D721Med (cell line): ENCODE measurements around the gene POLR2H.

Experiments used
- DNase-seq: peaks from one replicate; pipeline ENCODE4 v3.0.0; 2011; ENCODE audit warnings: low spot score; ENCODE audit not compliant: insufficient read length
- FAIRE-seq: peaks from 2 replicates; lab custom pipeline; 2011; peaks lifted over from hg19 to GRCh38; lab: Jason Lieb, UNC
- TF ChIP-seq, protein P1 (sequence below): IDR thresholded peaks from 2 replicates; pipeline ENCODE4 v1.5.1; 2012; ENCODE audit warnings: mild to moderate bottlenecking, control low read depth; ENCODE audit not compliant: insufficient read depth; ENCODE audit errors: missing control alignments

The POLR2H gene

DNA sequence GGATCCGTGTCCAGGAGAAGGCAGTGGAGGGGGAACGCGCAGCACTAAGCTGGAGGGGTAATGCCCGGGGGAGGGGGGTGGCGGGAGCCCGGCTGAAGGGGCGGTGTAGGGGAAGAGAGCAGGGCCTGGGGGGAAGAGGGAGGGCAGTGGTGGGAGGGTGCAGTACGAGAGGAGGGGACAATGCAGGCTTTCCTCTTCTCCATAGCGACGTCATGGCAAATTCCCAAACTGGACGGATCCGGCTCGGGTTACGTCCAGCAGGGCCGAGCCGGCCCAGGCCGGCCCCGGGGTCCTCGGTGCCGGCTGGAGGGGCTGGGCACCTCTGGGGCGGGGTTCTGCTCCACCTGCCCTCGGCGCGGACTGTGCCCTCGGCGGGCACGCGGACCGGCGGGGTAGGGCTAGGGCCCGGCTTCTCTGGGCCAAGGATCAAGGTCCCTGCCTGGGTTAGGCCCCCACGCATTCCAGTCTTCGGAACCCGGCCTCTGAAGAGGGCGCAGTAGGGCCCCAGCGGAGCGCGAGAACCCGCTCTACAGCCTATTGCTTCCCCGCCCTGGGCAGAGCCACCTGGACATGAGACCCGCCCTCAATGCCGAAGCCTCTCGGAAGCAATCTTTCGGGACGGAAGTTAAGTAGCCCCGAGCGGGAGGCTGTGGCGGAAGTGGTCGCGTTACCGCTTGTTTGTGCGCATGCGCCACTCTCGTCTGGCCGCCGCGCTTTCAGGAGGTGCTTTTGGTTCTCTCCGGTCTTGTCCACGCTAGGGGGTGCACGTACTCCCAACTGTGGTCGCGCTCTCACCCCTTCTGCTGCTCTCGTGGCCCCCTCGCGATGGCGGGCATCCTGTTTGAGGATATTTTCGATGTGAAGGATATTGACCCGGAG, 1.4 kb downstream of the POLR2H start:
- TF ChIP-seq, protein P1, sequence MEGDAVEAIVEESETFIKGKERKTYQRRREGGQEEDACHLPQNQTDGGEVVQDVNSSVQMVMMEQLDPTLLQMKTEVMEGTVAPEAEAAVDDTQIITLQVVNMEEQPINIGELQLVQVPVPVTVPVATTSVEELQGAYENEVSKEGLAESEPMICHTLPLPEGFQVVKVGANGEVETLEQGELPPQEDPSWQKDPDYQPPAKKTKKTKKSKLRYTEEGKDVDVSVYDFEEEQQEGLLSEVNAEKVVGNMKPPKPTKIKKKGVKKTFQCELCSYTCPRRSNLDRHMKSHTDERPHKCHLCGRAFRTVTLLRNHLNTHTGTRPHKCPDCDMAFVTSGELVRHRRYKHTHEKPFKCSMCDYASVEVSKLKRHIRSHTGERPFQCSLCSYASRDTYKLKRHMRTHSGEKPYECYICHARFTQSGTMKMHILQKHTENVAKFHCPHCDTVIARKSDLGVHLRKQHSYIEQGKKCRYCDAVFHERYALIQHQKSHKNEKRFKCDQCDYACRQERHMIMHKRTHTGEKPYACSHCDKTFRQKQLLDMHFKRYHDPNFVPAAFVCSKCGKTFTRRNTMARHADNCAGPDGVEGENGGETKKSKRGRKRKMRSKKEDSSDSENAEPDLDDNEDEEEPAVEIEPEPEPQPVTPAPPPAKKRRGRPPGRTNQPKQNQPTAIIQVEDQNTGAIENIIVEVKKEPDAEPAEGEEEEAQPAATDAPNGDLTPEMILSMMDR = peak; percentile 66
- DNase-seq (no peak), FAIRE-seq (peak; percentile 48)

- TF ChIP-seq, protein P1 = no peak
- FAIRE-seq (no peak), DNase-seq (no peak)
These were observed 5.2 kb downstream of the POLR2H start for GRCh38 chr3:184366619-184367289.

- no peak for DNase-seq
- no peak for FAIRE-seq
These were observed 6.6 kb downstream of the POLR2H start for GRCh38 chr3:184368116-184368515.

DNA sequence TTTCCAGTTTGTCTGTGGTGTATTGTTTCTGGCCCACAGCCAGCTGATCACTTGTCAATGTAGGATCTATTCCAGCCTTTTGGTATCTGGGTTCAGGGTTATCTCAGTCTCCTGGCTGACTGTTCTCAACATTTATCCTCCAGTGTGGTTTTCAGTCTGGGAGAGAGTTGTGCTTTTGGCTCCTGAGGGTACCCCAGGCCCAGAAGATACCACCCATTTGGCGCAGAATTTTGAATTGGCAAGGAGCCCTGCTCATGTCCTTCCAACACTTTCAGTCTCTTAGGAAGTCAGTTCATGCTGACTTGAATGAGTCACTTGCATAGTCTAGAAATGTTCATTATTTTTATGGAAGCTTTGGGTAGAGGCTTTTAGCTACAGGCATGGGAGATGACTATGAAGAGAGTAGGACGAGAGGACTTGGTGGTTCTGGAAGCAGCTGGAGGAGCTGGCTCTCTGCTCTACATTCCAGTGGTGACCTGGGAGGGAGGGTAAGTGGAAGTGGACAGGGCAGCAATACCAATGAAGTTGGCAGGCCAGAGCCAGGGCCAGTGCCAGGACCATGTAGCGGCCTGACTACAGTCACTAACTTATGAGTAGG, 7.2 kb downstream of the POLR2H start:
- DNase-seq = no peak
- TF ChIP-seq, protein P1 = no peak
- no peak for FAIRE-seq

More at GRCh38 chr3:184368116-184368515, 6.6 kb downstream of the POLR2H start:
- TF ChIP-seq, protein P1 = no peak

DNA sequence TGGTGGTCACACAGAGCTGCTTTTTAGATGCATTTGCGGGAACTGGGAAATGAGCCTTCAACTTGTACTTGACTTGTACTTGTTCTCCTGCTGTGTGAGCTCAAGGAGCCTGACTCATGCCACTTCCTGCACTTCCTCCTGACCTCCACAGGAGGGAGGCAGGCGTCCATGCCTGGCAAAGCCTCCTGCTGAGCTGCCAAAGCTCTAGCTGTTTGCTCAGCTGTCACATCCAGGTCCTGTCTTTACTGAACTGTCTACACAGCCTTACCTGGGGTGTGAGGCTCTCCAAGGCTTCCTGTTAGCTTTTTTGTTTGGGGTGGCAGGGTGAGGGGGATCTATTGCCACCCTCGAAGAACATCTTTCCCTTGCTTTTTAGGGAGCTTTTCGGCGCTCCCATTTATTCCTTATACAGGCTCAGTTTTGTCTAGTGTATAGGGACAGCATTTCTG, 10.1 kb downstream of the POLR2H start:
- TF ChIP-seq, protein P1 = peak; percentile 99
- DNase-seq = peak; percentile 83
- no peak for FAIRE-seq

GRCh38 chr3:184372296-184372821, 10.8 kb downstream of the POLR2H start:
- FAIRE-seq (no peak), DNase-seq (no peak)
- TF ChIP-seq, protein P1 = no peak
